OCI-LY1 (cell line): Measurements from ENCODE around the gene TRPM3.

Experiments
- H2AFZ ChIP-seq: fragments of 200-600 bp; sonication (generic), shearing (Covaris generic); 2 replicates; pipeline ENCODE4 v1.6.0; 2014; ENCODE audit warnings: antibody characterized with exemption, mild to moderate bottlenecking, low read length
- H3F3A ChIP-seq: fragments of 200-600 bp; sonication (generic), shearing (Covaris generic); 2 replicates; pipeline ENCODE4 v1.6.0; 2014; ENCODE audit warnings: mild to moderate bottlenecking, antibody characterized with exemption, low read length, moderate library complexity; ENCODE audit not compliant: insufficient read depth
- H3K27ac ChIP-seq: fragments of 200-600 bp; sonication (generic); 2 replicates; pipeline ENCODE4 v1.5.1; 2014; ENCODE audit warnings: low read length, mixed run types, mild to moderate bottlenecking, low read depth; ENCODE audit not compliant: poor library complexity, severe bottlenecking
- H3K27me3 ChIP-seq: fragments of 200-600 bp; sonication (generic); 2 replicates; pipeline ENCODE4 v1.6.0; 2014; ENCODE audit warnings: antibody characterized with exemption, mild to moderate bottlenecking, low read length, moderate library complexity; ENCODE audit not compliant: insufficient read depth
- H3K36me3 ChIP-seq: fragments of 200-600 bp; sonication (generic); 2 replicates; pipeline ENCODE4 v1.6.1; 2014; ENCODE audit warnings: mild to moderate bottlenecking, antibody characterized with exemption, low read length, moderate library complexity, mixed read lengths; ENCODE audit not compliant: insufficient read depth
- H3K4me1 ChIP-seq: fragments of 200-600 bp; sonication (generic); 2 replicates; pipeline ENCODE4 v1.5.1; 2014; ENCODE audit warnings: mild to moderate bottlenecking, low read length, moderate library complexity; ENCODE audit not compliant: insufficient read depth, severe bottlenecking
- H3K4me2 ChIP-seq: fragments of 200-600 bp; sonication (generic), shearing (Covaris generic); 2 replicates; pipeline ENCODE4 v1.6.1; 2014; ENCODE audit warnings: low read length
- H3K4me3 ChIP-seq: fragments of 200-600 bp; sonication (generic); 2 replicates; pipeline ENCODE4 v1.5.1; 2014; ENCODE audit warnings: low read length, low read depth, mild to moderate bottlenecking, mixed read lengths; ENCODE audit not compliant: poor library complexity, severe bottlenecking
- H3K79me2 ChIP-seq: fragments of 200-600 bp; shearing (Covaris generic); 2 replicates; pipeline ENCODE4 v1.6.1; 2016; ENCODE audit warnings: mixed run types, low read length, mixed read lengths; ENCODE audit not compliant: insufficient read depth
- H3K9ac ChIP-seq: fragments of 200-600 bp; sonication (generic), shearing (Covaris generic); 2 replicates; pipeline ENCODE4 v1.6.1; 2014; ENCODE audit warnings: mild to moderate bottlenecking, low read length, mixed read lengths
- H3K9me2 ChIP-seq: fragments of 200-600 bp; sonication (generic), shearing (Covaris generic); 2 replicates; pipeline ENCODE4 v1.6.1; 2014; ENCODE audit warnings: low read depth, mild to moderate bottlenecking, low read length, mixed read lengths
- H3K9me3 ChIP-seq: fragments of 200-600 bp; shearing (Covaris generic); 2 replicates; pipeline ENCODE4 v1.6.1; 2014; ENCODE audit warnings: low read length, mixed read lengths
- H4K20me1 ChIP-seq: fragments of 200-600 bp; sonication (generic), shearing (Covaris generic); 2 replicates; pipeline ENCODE4 v1.6.0; 2016; ENCODE audit warnings: mild to moderate bottlenecking, low read length; ENCODE audit not compliant: insufficient read depth
- CTCF ChIP-seq: fragments of 200-600 bp; sonication (generic), shearing (Covaris generic); IDR thresholded peaks from 2 replicates; pipeline ENCODE4 v1.5.1; 2017; ENCODE audit warnings: mild to moderate bottlenecking, antibody characterized with exemption, low read length, moderate library complexity, mixed read lengths
- EZH2 ChIP-seq: fragments of 200-600 bp; sonication (generic), shearing (Covaris generic); IDR thresholded peaks from 2 replicates; pipeline ENCODE4 v1.8.0; 2017; ENCODE audit warnings: borderline replicate concordance, mixed run types, mild to moderate bottlenecking, antibody characterized with exemption, low read length, moderate library complexity, mixed read lengths

The TRPM3 gene

GRCh38 chr9:70490478-70490877 lies 630.9 kb downstream of the TRPM3 start:
- no peak overlapping the region for H3K4me3 ChIP-seq
- H3K4me2 ChIP-seq: no peak overlapping the region
- H3K4me1 ChIP-seq: no peaks in the 10 kb centered on the region
- no peaks in the 10 kb centered on the region for H3K27me3 ChIP-seq
- no peak for TF ChIP-seq EZH2
- no peak for TF ChIP-seq CTCF
- H3K9me3 ChIP-seq: no peaks in the 10 kb centered on the region
- H3K79me2 ChIP-seq: no peaks in the 10 kb centered on the region
- H2AFZ ChIP-seq: no peak overlapping the region
- no peak overlapping the region for H3K9ac ChIP-seq
- no peaks in the 10 kb centered on the region for H3K9me2 ChIP-seq
- no peaks in the 10 kb centered on the region for H3F3A ChIP-seq
- H3K36me3 ChIP-seq: no peaks in the 10 kb centered on the region
- no peak overlapping the region for H3K27ac ChIP-seq
- H4K20me1 ChIP-seq: no peaks in the 10 kb centered on the region

DNA sequence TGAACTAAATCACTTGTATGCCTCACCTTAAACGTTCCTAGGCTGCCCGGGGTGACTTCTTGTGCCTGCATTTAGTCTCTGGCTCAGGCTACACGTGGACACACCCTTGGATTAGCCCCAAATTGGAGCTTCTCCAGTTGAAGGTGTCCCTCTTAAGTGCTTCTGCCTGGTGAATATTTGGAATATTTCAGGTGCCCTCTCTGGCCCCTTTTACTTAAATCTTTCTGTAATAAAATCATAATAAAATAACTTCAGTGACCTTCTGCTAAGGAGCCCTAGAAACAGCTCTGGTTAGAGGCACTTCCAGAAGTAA lies 632.7 kb downstream of the TRPM3 start:
- TF ChIP-seq EZH2 (no peak), CTCF (no peak)
- Histone ChIP-seq H3K27ac (no peak overlapping the region), H3K9me2 (no peaks in the 10 kb centered on the region), H3K4me1 (no peaks in the 10 kb centered on the region), H3K4me3 (no peak overlapping the region), H3K4me2 (no peak overlapping the region), H3K79me2 (no peaks in the 10 kb centered on the region), H3K9ac (no peak overlapping the region), H3K9me3 (no peaks in the 10 kb centered on the region), H4K20me1 (no peaks in the 10 kb centered on the region), H3K36me3 (no peaks in the 10 kb centered on the region), H3K27me3 (no peaks in the 10 kb centered on the region), H2AFZ (no peak overlapping the region), H3F3A (no peaks in the 10 kb centered on the region)

DNA sequence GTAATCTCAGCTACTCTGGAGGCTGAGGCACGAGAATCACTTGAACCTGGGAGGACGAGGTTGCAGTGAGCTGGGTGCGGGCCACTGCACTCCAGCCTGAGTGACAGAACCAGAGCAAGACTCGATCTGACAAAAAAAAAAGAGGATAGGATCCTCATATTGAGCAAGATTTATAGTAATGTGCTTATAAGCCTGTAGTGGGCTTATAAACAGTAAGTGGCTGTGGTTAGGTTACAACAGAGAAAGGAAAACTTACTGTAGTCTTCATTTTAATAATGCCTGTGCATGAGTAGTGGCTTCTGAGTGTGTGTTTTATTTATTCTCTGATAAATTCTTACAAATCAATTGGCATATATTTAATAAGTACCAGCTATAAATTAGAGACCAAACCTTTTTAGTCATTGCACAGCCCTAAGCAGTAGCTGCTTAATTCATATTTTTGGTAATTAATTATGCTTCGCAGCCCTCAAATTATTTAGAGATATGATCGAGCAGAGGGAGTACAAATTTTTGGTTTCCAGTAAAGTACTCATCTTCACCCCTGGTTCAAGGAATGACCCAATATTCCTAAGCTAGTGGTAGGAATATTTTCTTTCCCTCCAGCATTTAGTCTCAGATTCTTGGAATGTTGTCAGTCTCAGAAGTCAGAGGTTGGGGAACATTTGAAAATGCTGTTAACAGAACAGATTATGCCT lies 633.2 kb downstream of the TRPM3 start:
- no peaks in the 10 kb centered on the region for H3K36me3 ChIP-seq
- no peaks in the 10 kb centered on the region for H3K27me3 ChIP-seq
- no peak overlapping the region for H3K4me3 ChIP-seq
- H3K9me2 ChIP-seq: no peaks in the 10 kb centered on the region
- no peak overlapping the region for H2AFZ ChIP-seq
- no peak for TF ChIP-seq EZH2
- no peak for TF ChIP-seq CTCF
- H3F3A ChIP-seq: no peaks in the 10 kb centered on the region
- H3K9me3 ChIP-seq: no peaks in the 10 kb centered on the region
- no peak overlapping the region for H3K9ac ChIP-seq
- H3K27ac ChIP-seq: no peak overlapping the region
- no peaks in the 10 kb centered on the region for H3K4me1 ChIP-seq
- H4K20me1 ChIP-seq: no peaks in the 10 kb centered on the region
- H3K4me2 ChIP-seq: no peak overlapping the region
- H3K79me2 ChIP-seq: no peaks in the 10 kb centered on the region
